GM21576 (cell line): ENCODE measurements around the gene CAPS.

Source experiments
- ATAC-seq: cut with Tn5 transposase; IDR thresholded peaks from one replicate; pipeline ENCODE4 v1.9.1; 2021; ENCODE audit warnings: mild to moderate bottlenecking, moderate library complexity; ENCODE audit not compliant: unreplicated experiment

Gene CAPS

GRCh38 chr19:5891938-5892771 lies 21.9 kb upstream of the CAPS start:
- no peak for ATAC-seq

DNA sequence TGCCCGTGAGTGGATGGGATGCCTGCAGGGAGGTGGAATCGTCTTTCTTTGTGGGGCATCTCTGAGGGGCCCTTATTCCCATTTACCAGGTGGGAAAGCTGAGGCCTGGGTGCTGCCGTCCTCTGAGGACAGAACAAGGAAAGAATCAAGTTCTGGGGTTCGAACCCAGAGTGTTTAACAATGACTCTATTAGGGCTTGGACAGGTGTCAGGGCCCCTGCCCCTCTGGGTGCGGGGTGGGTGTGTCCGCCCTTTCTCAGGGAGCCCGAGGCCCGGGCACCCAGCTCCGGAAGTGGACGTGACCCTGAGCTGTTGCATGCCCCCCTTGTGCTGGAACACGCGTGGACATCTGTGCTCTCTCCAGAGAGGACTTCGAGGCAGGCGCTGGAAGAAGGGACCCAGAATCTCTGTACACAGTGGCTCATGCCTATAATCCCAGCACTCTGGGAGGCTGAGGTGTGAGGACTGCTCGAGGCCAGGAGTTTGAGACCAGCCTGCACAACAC lies 21.2 kb upstream of the CAPS start:
- no peak for ATAC-seq

- ATAC-seq, result no peak
Measured at GRCh38 chr19:5893296-5893903, 20.7 kb upstream of the CAPS start.

DNA sequence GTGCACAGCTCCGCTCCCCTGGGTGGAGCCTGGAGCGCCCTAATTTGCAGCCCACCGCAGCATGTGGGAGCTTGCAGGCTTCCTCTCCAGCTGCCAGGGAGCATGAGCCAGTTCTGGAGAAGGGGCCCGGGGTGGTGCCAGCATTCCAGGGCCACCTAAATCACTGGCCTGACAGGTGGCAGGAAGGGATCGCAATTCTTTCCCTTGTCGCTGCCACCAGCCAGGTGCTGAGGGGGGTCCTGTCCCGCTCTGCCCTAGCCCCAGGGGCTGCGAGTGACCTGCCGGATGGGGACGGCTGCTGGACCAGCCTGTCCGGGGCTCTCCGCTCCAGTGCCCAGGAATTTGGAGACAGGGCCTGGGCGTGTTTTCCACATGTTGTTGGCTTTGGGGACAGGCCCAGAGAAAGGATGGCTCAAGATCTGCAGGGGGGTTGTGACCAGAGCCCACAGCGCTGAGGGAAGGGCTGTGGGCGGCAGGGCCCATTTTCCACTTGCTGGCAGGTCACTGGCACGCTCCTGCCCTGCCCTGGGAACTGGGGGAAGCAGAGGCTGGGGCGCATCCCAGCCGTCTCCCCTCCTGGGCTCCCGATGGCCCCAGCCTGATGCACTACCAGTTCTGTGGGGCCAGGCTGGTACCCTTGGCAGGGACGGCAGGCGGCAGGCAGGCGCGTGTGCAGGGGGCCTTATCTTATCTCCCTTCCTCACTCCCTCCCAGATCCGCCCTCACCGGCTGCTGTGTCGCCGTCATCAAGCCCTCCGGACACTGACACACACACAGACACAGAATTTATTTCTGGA lies 19.9 kb upstream of the CAPS start:
- no peak for ATAC-seq

DNA sequence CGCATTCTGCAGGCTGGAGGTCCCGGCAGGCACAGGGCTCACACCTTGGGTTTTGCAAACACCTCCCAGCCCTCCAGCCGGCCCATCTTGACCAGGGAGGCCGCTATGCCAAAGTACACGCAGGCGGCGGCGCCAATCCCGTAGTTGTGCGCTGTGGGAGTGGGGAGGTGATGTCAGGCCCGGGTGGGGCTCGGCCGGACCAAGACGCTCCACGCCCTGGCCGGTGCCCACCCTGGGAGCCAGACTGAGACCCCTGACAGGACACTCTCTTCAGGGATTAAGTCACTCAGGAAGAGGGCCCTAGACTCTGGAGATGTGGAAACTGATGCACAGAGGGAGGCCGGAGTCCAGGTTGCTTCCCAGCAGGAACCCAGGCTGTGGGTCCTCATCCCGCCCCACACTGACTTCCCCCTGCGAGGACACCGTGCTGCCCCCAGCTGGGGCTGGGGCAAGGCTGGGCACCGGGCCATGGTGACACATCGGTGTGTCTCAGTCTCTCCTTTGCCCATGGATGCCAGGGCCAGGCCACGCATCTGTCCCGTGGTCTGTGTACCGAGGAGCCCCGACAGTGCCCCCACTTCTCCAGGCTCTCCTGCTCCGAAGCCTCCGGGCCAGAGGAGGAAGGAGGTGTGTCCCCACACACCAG lies 19.2 kb upstream of the CAPS start:
- ATAC-seq, result no peak

DNA sequence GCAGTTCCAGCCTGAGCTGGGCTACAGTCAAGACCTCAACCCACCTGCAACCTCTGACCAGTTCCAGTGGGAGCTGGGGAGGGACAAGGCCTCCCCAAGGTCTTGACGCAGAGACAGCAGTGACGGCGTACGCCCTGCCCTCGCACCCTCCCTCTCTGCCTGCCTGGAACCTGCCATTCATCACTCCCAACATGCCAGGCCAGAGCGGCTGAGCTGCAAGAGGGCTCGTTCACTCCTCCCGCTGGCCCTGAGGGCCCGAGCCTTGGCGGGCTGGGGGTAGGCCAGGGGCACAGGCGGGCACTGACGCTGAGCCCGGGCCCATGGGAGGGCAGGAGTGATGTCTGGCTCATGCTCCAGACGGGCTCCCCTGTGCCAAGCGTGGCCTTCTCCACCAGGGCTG lies 18.6 kb upstream of the CAPS start:
- no peak for ATAC-seq

DNA sequence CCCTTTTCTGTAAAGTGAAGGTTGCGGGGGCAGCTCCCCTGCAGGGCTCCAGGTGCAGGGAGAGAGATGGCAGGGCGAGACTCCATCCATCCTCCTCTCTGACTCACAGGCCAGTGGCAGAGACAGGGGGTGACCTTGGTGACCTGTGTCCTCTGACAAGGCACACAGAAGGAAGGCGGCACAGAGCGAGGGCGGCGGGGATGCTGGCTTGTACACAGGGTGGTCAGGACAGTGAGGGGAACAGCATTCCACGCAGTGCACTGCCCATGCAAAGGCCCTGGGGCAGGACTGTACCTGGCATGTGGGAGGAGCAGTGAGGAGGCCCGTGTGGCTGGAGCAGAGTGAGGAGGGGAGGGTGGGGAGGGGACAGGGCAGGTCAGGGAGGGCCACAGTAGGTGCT lies 18.2 kb upstream of the CAPS start:
- ATAC-seq, result no peak

GRCh38 chr19:5896365-5897076 lies 17.5 kb upstream of the CAPS start:
- no peak for ATAC-seq

GRCh38 chr19:5897189-5897969 lies 16.7 kb upstream of the CAPS start:
- ATAC-seq, result no peak

DNA sequence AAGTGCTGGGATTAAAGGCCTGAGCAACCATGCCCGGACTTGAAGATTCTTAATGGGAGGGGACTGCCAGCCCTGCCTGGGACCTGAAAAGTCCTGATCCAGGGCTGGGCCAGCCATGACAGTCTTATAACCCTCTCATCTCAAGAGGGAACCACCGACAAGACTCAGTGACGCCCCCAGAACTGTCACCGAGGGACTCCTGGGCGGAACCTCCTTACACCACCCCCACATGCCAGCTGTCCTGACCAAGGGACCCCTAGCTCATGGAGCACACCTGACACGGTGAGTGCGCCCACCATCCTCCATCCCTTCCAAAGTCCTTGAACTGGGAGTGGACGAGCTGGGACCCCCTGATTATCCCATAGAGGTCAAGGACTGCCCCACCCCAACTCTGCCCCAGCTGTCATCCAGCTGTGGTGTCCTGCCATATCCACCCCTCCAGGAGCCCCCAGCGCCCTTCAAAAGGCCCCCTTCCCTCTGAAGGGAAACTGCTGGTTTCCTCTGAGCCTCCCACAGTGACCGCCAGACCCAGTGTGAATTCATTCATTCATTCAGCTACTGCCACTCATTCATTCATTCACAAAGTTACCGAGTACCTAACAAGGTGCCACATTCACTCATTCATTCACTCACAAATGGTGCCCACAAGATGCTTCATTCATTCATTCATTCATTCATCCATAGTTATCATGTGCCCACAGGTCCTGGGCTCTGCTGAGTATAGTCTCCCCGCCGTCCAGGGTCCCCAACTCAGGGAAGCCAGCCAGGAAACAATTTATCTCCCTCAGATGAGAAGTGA lies 14.1 kb upstream of the CAPS start:
- ATAC-seq, result no peak

DNA sequence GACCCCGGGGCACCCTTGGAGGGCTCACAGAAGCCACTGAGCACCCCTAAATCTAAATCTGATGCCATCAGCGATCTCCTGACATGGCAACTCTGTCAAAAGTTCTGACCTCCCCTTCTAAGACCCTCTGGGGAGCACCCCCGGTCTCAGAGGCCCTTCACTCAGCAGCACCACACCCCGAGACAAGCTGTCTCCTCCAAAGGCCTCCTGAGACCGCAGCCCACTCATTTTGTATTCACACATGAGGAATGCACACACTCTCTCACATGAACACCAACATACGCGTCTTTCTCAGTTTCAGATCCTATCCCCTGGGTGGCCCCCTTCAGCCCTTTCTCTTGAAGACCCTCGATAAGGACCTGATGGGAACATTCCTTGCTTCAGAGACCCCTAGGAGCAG lies 13.1 kb upstream of the CAPS start:
- ATAC-seq, result no peak

GRCh38 chr19:5903056-5903623 lies 10.9 kb upstream of the CAPS start:
- ATAC-seq, result no peak

- peak; percentile 23 for ATAC-seq
Measured at GRCh38 chr19:5903624-5904351, 10.3 kb upstream of the CAPS start, which contains the start of gene NDUFA11. NDUFA11 (minus strand) TSS chr19:5903790; CDS start chr19:5903708, 82 bp downstream.

DNA sequence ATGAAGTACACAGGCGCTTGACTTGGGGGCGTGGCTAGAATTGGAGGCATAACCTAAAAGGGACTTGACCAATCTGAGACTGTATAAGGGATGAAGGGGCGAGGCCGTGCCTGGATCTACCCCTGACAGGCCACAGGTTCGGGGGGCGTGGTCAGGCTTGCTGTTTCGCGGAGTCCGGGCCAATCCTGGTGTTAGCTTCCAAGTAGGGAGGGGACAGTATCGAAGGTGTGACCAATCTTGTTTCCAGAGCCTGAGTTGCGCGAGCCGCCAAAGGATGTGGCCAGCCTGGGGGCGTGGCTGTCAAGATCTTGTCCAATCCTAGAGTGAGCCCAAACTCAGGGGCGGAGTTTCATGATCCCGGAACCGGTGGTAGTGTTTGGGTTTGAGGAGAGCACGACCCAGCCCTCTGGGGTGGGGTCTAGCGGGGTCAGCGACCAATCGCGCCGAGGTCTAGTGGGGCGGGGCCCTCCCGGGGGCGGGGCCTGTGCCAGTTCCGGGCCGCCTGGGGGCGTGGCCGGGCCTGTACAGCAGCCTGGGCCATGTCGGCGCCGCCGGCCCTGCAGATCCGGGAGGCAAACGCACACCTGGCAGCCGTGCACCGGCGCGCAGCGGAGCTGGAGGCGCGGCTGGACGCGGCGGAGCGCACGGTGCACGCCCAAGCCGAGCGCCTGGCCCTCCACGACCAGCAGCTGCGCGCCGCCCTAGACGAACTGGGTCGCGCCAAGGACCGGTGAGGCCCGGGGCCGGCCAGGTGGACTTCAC lies 9.5 kb upstream of the CAPS start, which contains the start of gene VMAC:
VMAC (plus strand) TSS at position 521 of the 762 bp plus-strand sequence; CDS start at position 540, 19 bp downstream.
- ATAC-seq, result peak; percentile 82

- no peak for ATAC-seq
Measured at GRCh38 chr19:5905114-5905778, 8.8 kb upstream of the CAPS start.

DNA sequence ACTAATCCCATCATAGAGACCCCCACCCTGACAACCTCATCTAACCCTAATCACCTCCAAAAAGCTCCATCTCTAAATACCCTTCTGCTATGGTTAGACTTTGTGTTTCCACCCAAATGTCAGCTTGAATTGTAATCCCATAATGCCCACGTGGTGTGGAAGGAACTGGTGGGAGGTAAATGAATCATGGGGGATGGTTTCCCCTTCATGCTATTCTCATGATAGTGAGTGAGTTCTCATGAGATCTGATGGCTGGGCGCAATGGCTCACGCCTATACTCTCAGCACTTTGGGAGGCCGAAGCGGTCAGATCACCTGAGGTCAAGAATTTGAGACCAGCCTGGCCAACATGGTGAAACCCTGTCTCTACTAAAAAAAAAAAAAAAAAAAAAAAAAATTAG lies 6.8 kb upstream of the CAPS start:
- ATAC-seq, result no peak
